ENCODE measurements around the gene HABP4.

Gene HABP4

DNA sequence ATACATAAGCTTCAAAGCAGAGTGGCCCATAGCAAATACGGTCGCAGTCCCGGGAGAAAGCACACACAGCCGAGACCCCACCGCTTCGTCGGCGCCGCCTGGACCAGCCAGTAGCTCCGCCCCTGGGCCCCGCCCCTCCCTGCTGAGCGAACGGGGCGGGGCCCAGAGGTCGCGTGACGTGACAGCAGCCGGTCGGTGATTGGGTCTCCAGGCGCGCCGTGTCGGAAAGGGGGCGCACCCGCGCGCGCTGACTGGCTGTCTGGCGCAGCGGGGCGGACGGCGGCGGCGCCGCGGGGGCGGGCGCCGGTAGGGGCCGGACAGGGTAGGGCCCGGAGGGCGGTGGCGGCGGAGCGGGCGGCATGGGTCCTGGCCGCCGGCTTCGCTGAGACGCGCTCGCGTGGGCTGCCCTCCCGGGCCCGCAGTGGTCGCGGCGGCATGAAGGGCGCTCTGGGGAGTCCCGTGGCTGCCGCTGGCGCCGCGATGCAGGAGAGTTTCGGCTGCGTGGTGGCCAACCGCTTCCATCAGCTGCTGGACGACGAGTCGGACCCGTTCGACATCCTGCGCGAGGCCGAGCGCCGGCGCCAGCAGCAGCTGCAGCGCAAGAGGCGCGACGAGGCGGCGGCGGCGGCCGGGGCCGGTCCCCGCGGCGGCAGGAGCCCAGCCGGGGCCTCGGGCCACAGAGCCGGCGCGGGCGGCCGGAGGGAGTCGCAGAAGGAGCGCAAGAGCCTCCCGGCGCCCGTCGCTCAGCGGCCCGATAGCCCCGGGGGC lies at the start of gene HABP4:
Gene HABP4 (plus strand): TSS at position 325 of the 768 bp plus-strand sequence. CDS start 111 bp downstream, at position 436.
- DNase-seq (ENCODE audit: extremely low read depth in 1 of 2, low read depth in 1 of 2), result peak; percentile 91 to 95

DNA sequence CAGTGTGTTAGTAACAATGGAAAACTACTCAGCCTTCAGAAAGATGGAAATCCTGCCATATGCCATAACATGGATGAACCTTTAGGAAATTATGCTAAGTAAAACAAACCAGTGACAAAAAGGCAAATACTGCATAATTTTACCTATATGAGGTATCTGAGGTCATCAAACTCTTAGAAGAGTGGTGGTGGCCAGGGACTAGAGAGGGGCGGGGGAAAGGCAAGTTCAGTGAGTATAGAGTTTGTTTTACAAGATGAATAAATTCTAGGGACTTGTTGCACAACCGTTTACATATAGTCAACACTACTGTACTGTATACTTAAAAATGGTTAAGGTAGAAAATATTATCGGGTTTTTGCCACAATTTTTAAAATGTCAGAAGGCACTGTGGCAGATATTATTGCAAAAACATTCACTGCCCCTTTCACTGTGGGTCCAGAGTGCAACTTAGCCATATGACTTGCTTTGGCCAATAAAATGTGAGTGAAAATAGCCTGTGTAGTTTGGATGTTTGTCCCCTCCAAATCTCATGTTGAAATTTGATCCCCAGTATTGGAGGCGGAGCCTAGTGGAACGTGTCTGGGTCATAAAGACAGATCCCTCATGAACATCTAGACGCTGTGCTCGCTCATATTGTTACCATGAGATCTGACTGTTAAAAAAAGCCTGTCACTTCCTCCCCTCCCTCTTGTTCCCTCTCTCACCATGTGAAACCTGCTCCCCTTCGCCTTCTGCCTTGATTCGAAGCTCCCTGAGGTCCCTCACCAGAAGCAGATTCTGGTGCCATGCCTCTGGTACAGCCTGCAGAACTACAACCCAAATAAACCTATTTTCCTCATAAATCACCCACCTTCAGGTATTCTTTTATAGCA lies 41.3 kb upstream of the HABP4 start:
- no peak for DNase-seq (ENCODE audit: extremely low read depth in 1 of 2, low read depth in 1 of 2)

GRCh38 chr9:96411129-96411838 lies 38.7 kb upstream of the HABP4 start:
- DNase-seq (ENCODE audit: extremely low read depth in 1 of 2, low read depth in 1 of 2), result no peak

DNA sequence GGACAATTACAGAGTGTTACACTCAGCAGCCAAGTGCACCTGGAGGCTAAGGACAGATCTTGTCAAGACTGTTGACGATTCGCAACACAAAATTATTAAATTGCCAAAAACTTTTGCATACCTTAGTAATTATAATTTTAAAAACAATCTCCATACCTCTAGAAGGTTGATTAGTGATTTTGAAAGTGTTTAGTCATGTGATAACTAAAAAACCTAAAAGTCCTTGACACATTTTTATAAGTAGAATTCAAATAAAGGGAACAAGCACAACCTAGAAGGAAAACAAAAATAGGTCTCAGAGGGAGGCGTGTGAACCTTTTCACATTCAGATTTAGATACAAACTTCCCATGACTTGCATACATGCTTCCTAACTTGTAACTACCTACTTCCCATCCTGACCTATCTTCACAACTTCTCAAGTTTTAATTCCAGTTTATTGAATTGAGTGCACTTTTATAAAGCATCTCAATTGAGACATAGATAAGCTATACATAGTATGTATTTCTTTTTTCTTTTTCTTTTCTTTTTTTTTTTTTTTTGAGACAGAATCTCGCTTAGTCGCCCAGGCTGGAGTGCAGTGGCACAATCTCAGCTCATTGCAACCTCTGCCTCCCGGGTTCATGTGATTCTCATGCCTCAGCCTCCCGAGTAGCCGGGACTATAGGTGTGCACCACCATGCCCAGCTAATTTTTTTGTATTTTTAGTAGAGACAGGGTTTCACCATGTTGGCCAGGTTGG lies 37.6 kb upstream of the HABP4 start:
- no peak for DNase-seq (ENCODE audit: extremely low read depth in 1 of 2, low read depth in 1 of 2)

DNA sequence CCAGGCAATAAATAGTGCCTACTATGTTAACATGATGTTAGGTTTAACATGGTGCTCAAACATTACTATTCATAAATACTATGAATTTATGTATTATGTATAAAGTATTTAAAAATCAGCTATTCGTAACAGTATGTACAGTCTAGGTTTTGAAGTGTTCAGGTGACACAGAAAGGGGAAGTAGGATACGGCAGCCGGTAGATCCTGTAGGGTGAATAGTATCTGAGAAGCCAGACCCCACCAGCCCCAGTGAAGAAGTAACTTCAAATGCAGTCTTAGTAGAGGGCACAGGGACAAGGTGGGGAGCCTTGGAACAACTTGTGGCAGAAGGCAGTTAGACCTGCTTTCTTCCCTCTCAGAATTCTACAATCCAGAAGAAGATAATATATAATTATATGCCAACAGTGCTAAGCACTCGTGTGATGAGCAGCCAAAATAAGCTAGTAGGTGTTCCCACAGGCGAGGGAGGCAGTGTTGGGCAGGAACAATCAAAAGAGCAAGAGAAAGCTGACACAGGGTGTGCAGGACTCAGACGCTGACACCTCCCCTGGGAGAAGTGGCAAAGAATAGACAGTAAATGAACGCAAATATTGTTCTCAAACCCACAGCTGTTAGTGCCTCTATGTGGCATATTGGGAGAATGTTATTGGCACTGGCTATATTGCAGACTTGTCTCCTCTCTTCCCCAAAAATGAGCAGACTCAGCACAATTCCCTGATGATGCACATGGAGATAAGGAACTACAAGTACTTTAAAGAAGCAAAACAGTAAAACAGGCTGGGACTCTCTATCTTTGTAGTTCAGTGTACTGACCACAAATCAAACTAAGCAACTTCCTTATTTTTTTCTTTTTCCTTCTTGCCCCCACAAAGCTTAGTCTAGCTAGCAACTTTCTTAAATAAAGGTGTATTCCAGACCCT lies 36.4 kb upstream of the HABP4 start:
- no peak for DNase-seq (ENCODE audit: extremely low read depth in 1 of 2, low read depth in 1 of 2)

DNA sequence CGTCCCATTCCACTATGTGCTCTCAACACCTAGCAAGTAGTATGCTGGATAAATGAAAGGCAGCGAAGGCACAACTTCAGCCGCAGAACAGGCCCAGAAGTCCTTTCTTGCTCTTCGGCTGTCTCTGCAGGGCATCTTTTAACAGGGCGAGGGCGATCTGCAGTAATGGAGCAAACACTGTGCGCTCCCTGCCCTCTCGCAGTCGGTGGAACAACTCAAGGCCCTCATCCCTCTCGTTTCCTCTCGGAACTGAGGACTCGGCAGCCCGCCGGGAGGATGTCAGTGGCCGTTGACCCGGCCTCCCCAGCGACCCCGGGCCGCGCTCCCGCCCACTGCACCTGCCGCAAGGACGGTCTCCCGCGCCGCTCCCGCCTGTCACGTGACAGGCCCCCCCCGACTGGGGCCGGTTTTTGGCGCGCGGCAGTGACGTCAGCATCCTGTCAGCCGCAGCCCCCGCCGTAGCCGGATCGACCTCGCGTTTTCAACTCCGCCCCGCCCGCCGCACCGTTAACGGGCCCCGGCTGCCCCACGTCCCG lies 32.9 kb upstream of the HABP4 start:
- peak; percentile 80 to 81 for DNase-seq (ENCODE audit: extremely low read depth in 1 of 2, low read depth in 1 of 2)

GRCh38 chr9:96417661-96418082 lies 32.3 kb upstream of the HABP4 start:
- DNase-seq (ENCODE audit: extremely low read depth in 1 of 2, low read depth in 1 of 2), result no peak

- DNase-seq (ENCODE audit: extremely low read depth in 1 of 2, low read depth in 1 of 2), result peak; percentile 89 to 92
Measured at GRCh38 chr9:96418083-96418919, 31.7 kb upstream of the HABP4 start, which contains the start of gene ZNF367. Gene ZNF367, minus strand, starts transcription at chr9:96418370. Its CDS starts 338 bp downstream, at chr9:96418032.

DNA sequence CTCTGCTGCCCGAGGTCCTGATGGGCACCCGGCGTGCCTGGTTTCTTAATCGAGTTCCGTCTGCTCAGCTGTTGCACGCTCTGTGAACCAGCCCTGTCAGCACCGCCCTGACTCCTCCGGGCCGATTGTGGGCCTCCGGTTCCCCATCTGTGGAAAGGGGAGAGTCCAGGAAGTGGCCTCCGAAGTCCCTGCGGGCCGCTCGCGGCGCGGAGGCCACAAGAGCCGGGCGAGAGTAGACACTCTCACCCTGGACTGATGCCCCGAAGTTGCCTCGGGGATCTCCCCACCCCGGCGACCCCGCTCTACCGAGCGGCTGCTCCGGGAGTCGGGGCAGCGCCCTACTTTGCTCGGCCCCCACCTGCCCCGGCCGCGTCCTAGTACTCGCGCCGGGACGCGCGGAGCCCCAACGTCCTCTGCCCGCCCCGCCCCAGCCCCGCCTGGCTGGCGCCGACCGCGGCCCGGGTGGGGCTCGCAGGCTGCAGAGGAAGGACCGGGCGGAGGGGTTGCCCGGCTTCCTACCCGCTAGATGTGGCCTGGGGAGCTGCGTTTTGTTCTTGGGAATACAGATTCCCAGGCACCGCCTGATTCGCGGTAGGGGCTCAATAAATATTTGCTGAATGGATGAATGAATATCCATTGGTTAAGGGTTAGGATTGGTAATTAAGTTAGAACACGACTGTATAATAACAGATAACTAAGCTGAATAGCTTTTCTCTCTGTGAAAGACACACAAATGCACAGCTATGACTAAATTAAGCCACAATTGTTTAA lies 30.9 kb upstream of the HABP4 start:
- peak in 1 of 2 donors; percentile 46 for DNase-seq (ENCODE audit: extremely low read depth in 1 of 2, low read depth in 1 of 2)

GRCh38 chr9:96419691-96419969 lies 30.3 kb upstream of the HABP4 start:
- DNase-seq (ENCODE audit: extremely low read depth in 1 of 2, low read depth in 1 of 2), result no peak

GRCh38 chr9:96420468-96421219 lies 29.3 kb upstream of the HABP4 start:
- no peak for DNase-seq (ENCODE audit: extremely low read depth in 1 of 2, low read depth in 1 of 2)

DNA sequence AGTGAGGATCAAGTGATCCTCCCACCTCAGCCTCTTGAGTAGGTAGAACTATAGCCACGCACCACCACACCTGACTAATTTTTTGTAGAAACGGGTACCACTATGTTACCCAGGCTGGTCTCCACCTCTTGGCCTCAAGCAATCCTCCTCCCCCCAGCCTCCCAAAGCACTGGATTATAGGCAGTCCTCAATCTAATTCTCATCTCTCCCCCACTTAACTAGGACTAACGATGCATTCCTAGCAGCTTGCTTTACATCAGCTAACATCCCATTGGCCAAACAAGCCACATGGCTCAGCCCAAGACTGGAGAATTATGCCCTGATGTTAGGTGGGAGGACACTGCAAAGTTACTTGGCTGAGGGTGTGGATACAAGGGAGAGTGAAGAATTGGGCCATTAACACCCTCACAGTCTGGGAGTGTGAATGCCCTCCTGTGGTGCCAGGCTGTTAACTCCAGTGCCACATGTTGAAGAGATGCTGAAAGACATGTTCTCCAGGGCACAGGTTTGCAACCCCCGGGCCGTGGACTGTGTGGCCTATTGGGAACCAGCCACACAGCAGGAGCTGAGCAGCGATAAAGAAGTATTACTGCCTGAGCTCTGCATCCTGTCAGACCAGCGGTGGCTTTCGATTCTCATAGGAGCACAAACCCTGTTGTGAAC lies 26.5 kb upstream of the HABP4 start:
- DNase-seq (ENCODE audit: extremely low read depth in 1 of 2, low read depth in 1 of 2), result no peak

- DNase-seq (ENCODE audit: extremely low read depth in 1 of 2, low read depth in 1 of 2), result no peak
Measured at GRCh38 chr9:96423985-96424336, 26.0 kb upstream of the HABP4 start.

DNA sequence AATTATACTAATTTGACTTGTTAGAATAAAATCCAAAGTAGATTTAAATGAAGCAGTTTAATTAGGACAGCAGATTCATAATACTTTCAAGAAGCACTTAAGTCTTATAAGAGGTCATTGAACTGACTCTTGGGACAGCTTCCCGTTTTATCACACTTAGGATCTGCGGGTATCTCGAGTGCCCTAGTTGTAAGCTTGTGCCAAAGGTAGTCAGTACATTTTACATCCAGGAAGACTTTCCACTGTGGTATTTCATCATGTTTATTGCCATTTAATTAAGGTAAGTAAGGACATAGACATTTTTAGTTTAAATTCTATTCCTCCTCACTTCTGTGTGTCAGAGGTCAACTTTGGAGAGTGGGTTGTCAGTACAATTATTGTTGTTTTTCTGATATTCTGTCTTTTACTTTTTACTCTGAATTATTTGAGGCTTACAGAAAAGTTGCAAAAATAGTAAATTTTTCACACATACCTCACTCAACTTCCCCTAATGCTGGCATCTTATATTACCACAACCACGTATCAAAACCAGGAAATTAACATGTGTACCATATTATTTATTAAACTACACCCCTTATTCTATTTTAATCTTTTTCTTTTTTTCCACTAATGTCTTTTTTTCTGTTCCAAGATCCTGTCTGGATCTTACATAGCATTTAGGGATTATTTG lies 24.3 kb upstream of the HABP4 start:
- DNase-seq (ENCODE audit: extremely low read depth in 1 of 2, low read depth in 1 of 2), result no peak

DNA sequence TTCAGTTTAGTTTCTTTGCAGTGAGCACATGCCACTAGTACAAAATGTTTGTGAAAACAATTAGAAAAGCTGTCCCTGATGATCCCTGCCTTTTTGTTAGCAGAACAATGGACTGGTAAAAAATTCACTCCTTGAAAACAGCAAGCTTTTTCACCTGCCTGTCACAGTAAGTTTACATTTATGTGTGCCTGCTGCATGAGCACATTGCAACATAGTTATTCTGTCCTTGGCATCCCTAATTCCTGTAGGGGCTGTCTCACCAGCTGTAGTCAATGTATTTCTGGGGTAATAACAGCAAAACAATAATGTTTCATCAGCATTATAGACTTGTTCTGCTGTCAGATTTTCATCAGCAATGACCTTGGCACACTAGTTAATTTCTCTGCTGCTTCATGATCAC lies 20.2 kb upstream of the HABP4 start:
- DNase-seq (ENCODE audit: extremely low read depth in 1 of 2, low read depth in 1 of 2), result no peak

GRCh38 chr9:96430377-96430776 lies 19.6 kb upstream of the HABP4 start:
- DNase-seq (ENCODE audit: extremely low read depth in 1 of 2, low read depth in 1 of 2), result no peak

All from stimulated activated CD8-positive, alpha-beta memory T cell treated with anti-CD3 and anti-CD28 coated beads, Interleukin-7, amount 100 ng/mL, for 48 hours (primary cell).